Liver (tissue), 9 donors: Measurements from ENCODE around the gene DAGLA. TPM values are rescaled to one million over a fixed set of nuclear protein-coding genes. Genes with fewer than 3 reads are reported as not detected.

Source experiments
- DNase-seq: peaks from one replicate; pipeline ENCODE4 v3.0.0-alpha.2; 2017; ENCODE audit warnings: low spot score
- H3K27ac ChIP-seq, 2 donors: one replicate each; pipeline ENCODE4 v1.7.0; 2013; ENCODE audit warnings: inconsistent platforms in 2 of 2, low read length in 2 of 2, control low read depth in 1 of 2, low read depth in 1 of 2, mild to moderate bottlenecking in 1 of 2
- H3K27me3 ChIP-seq, 4 donors: one replicate each; pipeline versions ENCODE4 v1.6.1 to v1.7.0; 2013; ENCODE audit warnings: low read length in 3 of 4, inconsistent platforms in 1 of 4, mild to moderate bottlenecking in 1 of 4, moderate library complexity in 1 of 4; ENCODE audit not compliant: control insufficient read depth in 4 of 4, insufficient read depth in 4 of 4
- H3K36me3 ChIP-seq, 4 donors: one replicate each; pipeline versions ENCODE4 v1.6.1 to v1.7.0; 2013; ENCODE audit warnings: low read length in 3 of 4, mild to moderate bottlenecking in 3 of 4, low read depth in 1 of 4, moderate library complexity in 1 of 4; ENCODE audit not compliant: control insufficient read depth in 4 of 4, insufficient read depth in 3 of 4
- H3K4me1 ChIP-seq, 4 donors: one replicate each; pipeline versions ENCODE4 v1.6.1 to v1.7.0; 2013; ENCODE audit warnings: low read length in 3 of 4, mild to moderate bottlenecking in 3 of 4, moderate library complexity in 1 of 4; ENCODE audit not compliant: control insufficient read depth in 4 of 4, insufficient read depth in 4 of 4
- H3K4me3 ChIP-seq, 3 donors: one replicate each; pipeline versions ENCODE4 v1.6.1 to v1.7.0; 2013; ENCODE audit warnings: low read length in 3 of 3, control low read depth in 1 of 3, low read depth in 1 of 3, mild to moderate bottlenecking in 1 of 3
- H3K9ac ChIP-seq, 2 donors: one replicate each; pipeline ENCODE4 v1.7.0; 2013; ENCODE audit warnings: low read length in 2 of 2, mild to moderate bottlenecking in 2 of 2, moderate library complexity in 2 of 2, control low read depth in 1 of 2, low read depth in 1 of 2
- H3K9me3 ChIP-seq, 4 donors: one replicate each; pipeline versions ENCODE4 v1.6.1 to v1.7.0; 2013; ENCODE audit warnings: low read length in 3 of 4; ENCODE audit not compliant: control insufficient read depth in 4 of 4
- EGR1 ChIP-seq, 2 donors: IDR thresholded peaks; 2 replicates each; pipeline ENCODE4 v1.6.1; 2016 to 2018; ENCODE audit warnings: antibody characterized with exemption in 2 of 2, low read depth in 2 of 2
- FOXA1 ChIP-seq: IDR thresholded peaks from 2 replicates; pipeline ENCODE4 v1.6.1; 2016; ENCODE audit warnings: antibody characterized with exemption
- GABPA ChIP-seq, 2 donors: IDR thresholded peaks in 1 of 2; conservative IDR thresholded peaks in 1 of 2; 2 replicates each; pipeline ENCODE4 v1.6.1; 2016; ENCODE audit warnings: antibody characterized with exemption in 2 of 2, mild to moderate bottlenecking in 1 of 2, moderate library complexity in 1 of 2
- HNF4A ChIP-seq, 2 donors: conservative IDR thresholded peaks; 2 replicates each; pipeline ENCODE4 v1.6.1; 2016; ENCODE audit warnings: antibody characterized with exemption in 2 of 2, mild to moderate bottlenecking in 2 of 2
- HNF4G ChIP-seq: IDR thresholded peaks from 2 replicates; pipeline ENCODE4 v1.6.1; 2016; ENCODE audit warnings: antibody characterized with exemption
- NR2F2 ChIP-seq: IDR thresholded peaks from 2 replicates; pipeline ENCODE4 v1.6.1; 2016; ENCODE audit warnings: antibody characterized with exemption
- RAD21 ChIP-seq, 2 donors: IDR thresholded peaks; 2 replicates each; pipeline ENCODE4 v1.6.1; 2016; ENCODE audit warnings: antibody characterized with exemption in 2 of 2, mild to moderate bottlenecking in 2 of 2
- REST ChIP-seq: IDR thresholded peaks from 2 replicates; pipeline ENCODE4 v1.6.1; 2016; ENCODE audit warnings: antibody characterized with exemption, mild to moderate bottlenecking
- SP1 ChIP-seq: IDR thresholded peaks from 2 replicates; pipeline ENCODE4 v1.6.1; 2018; ENCODE audit warnings: antibody characterized with exemption, mild to moderate bottlenecking
- TAF1 ChIP-seq: conservative IDR thresholded peaks from 2 replicates; pipeline ENCODE4 v1.6.1; 2016; ENCODE audit warnings: antibody characterized with exemption, mild to moderate bottlenecking
- YY1 ChIP-seq: IDR thresholded peaks from 2 replicates; pipeline ENCODE4 v1.6.1; 2016; ENCODE audit warnings: antibody characterized with exemption, mild to moderate bottlenecking
- WGBS: extraction: QIAGEN DNeasy Blood & Tissue Kit; methylation state at CpG from one replicate; pipeline ENCODE4 v1.1.7; 2013; 5-methylcytosine and 5-hydroxymethylcytosine counted together
- polyA plus RNA-seq, 2 donors: library from polyadenylated mRNA; stranded (reverse) in 1 of 2; unstranded in 1 of 2; fragments of 200-250 nt in 1 of 2; fragments of >200 nt in 1 of 2; fragmentation: Nextera tagmentation in 1 of 2; extraction: Ambion mirVana in 1 of 2; gene quantifications; one replicate each; pipeline versions ENCODE4 v1.2.1 to v1.2.3, GENCODE V29; 2013 to 2015
- total RNA-seq, 2 donors: library from RNA; depleted of rRNA; stranded (reverse); fragments of >200 nt; gene quantifications; one replicate each; pipeline ENCODE4 v1.2.3, GENCODE V29; 2014
- donor health status: healthy.
- donor health status: healthy.
- donor health status: healthy.
- donor health status: healthy.
- donor health status: healthy.

The DAGLA gene
- total and polyA plus RNA-seq, 4 donors, result 0.13 to 0.84 (median 0.60) TPM

- Histone ChIP-seq H3K9ac (no peak overlapping the region), H3K36me3 (no peaks in the 10 kb centered on the region), H3K4me3 (no peak overlapping the region), H3K4me1 (peaks cover 0 to 23% (median 18%) of the 10 kb centered on the region in 4 donors), H3K9me3 (no peaks in the 10 kb centered on the region), H3K27ac (no peak overlapping the region), H3K27me3 (no peaks in the 10 kb centered on the region)
- 63% methylated on average over 21 of the region's 21 CpGs for WGBS
- TF ChIP-seq NR2F2 (no peak), GABPA (IDR thresholded peaks at IDR 0.05 in 1 of 2, conservative IDR thresholded peaks at IDR 0.05 in 1 of 2) (no peak), HNF4A (conservative IDR thresholded peaks at IDR 0.05) (no peak), SP1 (no peak), HNF4G (no peak), REST (no peak)
- no peak for DNase-seq
These were observed 69.5 kb downstream of the DAGLA start for GRCh38 chr11:61749591-61750217.

GRCh38 chr11:61750631-61751273 lies 70.6 kb downstream of the DAGLA start:
- H3K4me1 ChIP-seq, result peaks cover 0 to 29% (median 19%) of the 10 kb centered on the region in 4 donors
- no peak for TF ChIP-seq FOXA1
- TF ChIP-seq REST, result no peak
- TF ChIP-seq SP1, result no peak
- TF ChIP-seq YY1, result no peak
- TF ChIP-seq TAF1, result no peak
- no peak for TF ChIP-seq GABPA (IDR thresholded peaks at IDR 0.05 in 1 of 2, conservative IDR thresholded peaks at IDR 0.05 in 1 of 2)
- no peak overlapping the region for H3K9ac ChIP-seq
- WGBS, result 96% methylated on average over 5 of the region's 5 CpGs
- H3K36me3 ChIP-seq, result no peaks in the 10 kb centered on the region
- no peaks in the 10 kb centered on the region for H3K27me3 ChIP-seq
- H3K9me3 ChIP-seq, result no peaks in the 10 kb centered on the region
- DNase-seq, result no peak
- no peak overlapping the region for H3K27ac ChIP-seq
- H3K4me3 ChIP-seq, result no peak overlapping the region

- TF ChIP-seq SP1, result no peak
- no peak for TF ChIP-seq EGR1 (IDR thresholded peaks at IDR 0.05; ENCODE audit: low read depth in 2 of 2)
- TF ChIP-seq HNF4A (conservative IDR thresholded peaks at IDR 0.05), result no peak
- TF ChIP-seq NR2F2, result no peak
- no peak for TF ChIP-seq FOXA1
- TF ChIP-seq RAD21 (IDR thresholded peaks at IDR 0.05), result no peak
- no peak for TF ChIP-seq HNF4G
These were observed 71.2 kb downstream of the DAGLA start for GRCh38 chr11:61751384-61751783.

More at GRCh38 chr11:61751384-61751783, 71.2 kb downstream of the DAGLA start:
- peaks cover 3 to 34% (median 23%) of the 10 kb centered on the region in 4 donors for H3K4me1 ChIP-seq
- H3K4me3 ChIP-seq, result no peak overlapping the region
- no peaks in the 10 kb centered on the region for H3K36me3 ChIP-seq
- H3K27me3 ChIP-seq, result no peaks in the 10 kb centered on the region
- no peaks in the 10 kb centered on the region for H3K9me3 ChIP-seq
- WGBS, result 73% methylated on average over 14 of the region's 14 CpGs
- no peak for DNase-seq
- H3K9ac ChIP-seq, result no peak overlapping the region
- no peak overlapping the region for H3K27ac ChIP-seq
